HG03354 (cell line): ENCODE measurements around the gene FAM9A.
"Not testable (repeated sequence)": the region's sequence is repeated elsewhere in the genome, so short reads cannot be mapped to it uniquely, and the experiment has no call there.

Experiments
- ATAC-seq: cut with Tn5 transposase; IDR thresholded peaks from one replicate; pipeline ENCODE4 v1.9.1; 2021; ENCODE audit warnings: mild to moderate bottlenecking; ENCODE audit not compliant: unreplicated experiment, poor library complexity, severe bottlenecking

Gene FAM9A

GRCh38 chrX:8805974-8806373, 4.8 kb upstream of the FAM9A start:
- no peak for ATAC-seq

GRCh38 chrX:8805046-8805445, 3.9 kb upstream of the FAM9A start:
- ATAC-seq: no peak

- no peak for ATAC-seq
Measured at GRCh38 chrX:8803326-8803725, 2.1 kb upstream of the FAM9A start.

- not testable (repeated sequence) for ATAC-seq
Measured at GRCh38 chrX:8800351-8800750, 832 bp downstream of the FAM9A start.

GRCh38 chrX:8799281-8799680, 1.9 kb downstream of the FAM9A start:
- not testable (repeated sequence) for ATAC-seq

- not testable (repeated sequence) for ATAC-seq
Measured at GRCh38 chrX:8798702-8799101, 2.5 kb downstream of the FAM9A start.

GRCh38 chrX:8787119-8787518, 14.1 kb downstream of the FAM9A start:
- not testable (repeated sequence) for ATAC-seq

- no peak for ATAC-seq
Measured at GRCh38 chrX:8784162-8784561, 17.0 kb downstream of the FAM9A start.

GRCh38 chrX:8783714-8784098, 17.5 kb downstream of the FAM9A start:
- ATAC-seq: no peak

GRCh38 chrX:8783097-8783713, 18.0 kb downstream of the FAM9A start:
- peak; percentile 81 for ATAC-seq

GRCh38 chrX:8782595-8782994, 18.6 kb downstream of the FAM9A start:
- no peak for ATAC-seq

- ATAC-seq: not testable (repeated sequence)
Measured at GRCh38 chrX:8781921-8782320, 19.3 kb downstream of the FAM9A start.

- no peak for ATAC-seq
Measured at GRCh38 chrX:8773117-8773516, 28.1 kb downstream of the FAM9A start.

GRCh38 chrX:8760021-8760420, 41.2 kb downstream of the FAM9A start:
- ATAC-seq: no peak

- not testable (repeated sequence) for ATAC-seq
Measured at GRCh38 chrX:8758706-8759105, 42.5 kb downstream of the FAM9A start.

GRCh38 chrX:8757609-8758389, 43.4 kb downstream of the FAM9A start:
- ATAC-seq: not testable (repeated sequence)

- ATAC-seq: no peak
Measured at GRCh38 chrX:8755813-8756212, 45.4 kb downstream of the FAM9A start.

- ATAC-seq: peak; percentile 49
Measured at GRCh38 chrX:8755116-8755515, 46.1 kb downstream of the FAM9A start.

GRCh38 chrX:8749697-8750096, 51.5 kb downstream of the FAM9A start:
- ATAC-seq: no peak

- peak; percentile 81 for ATAC-seq
Measured at GRCh38 chrX:8748855-8749254, 52.3 kb downstream of the FAM9A start.

- ATAC-seq: peak; percentile 75
Measured at GRCh38 chrX:8743126-8743732, 58.0 kb downstream of the FAM9A start.
